ES-I3 (cell line): ENCODE measurements around the gene CASTOR2.
"Not testable (repeated sequence)": the region's sequence is repeated elsewhere in the genome, so short reads cannot be mapped to it uniquely, and the experiment has no call there.

Source experiments
- H3K36me3 ChIP-seq: 2 replicates; pipeline ENCODE4 v1.6.1; 2013; ENCODE audit warnings: mild to moderate bottlenecking, low read length, control low read depth, moderate library complexity; ENCODE audit not compliant: insufficient read depth
- H3K4me1 ChIP-seq: 2 replicates; pipeline ENCODE4 v1.6.1; 2013; ENCODE audit warnings: mild to moderate bottlenecking, control low read depth, low read length; ENCODE audit not compliant: insufficient read depth
- H3K9ac ChIP-seq: 2 replicates; pipeline ENCODE4 v1.6.1; 2013; ENCODE audit warnings: low read depth, mild to moderate bottlenecking, low read length, moderate library complexity
- H3K9me3 ChIP-seq: 2 replicates; pipeline ENCODE4 v1.6.1; 2013; ENCODE audit warnings: mild to moderate bottlenecking, low read length, moderate library complexity; ENCODE audit not compliant: control insufficient read depth, insufficient read depth

The CASTOR2 gene

GRCh38 chr7:74964511-74965119 lies at the start of gene CASTOR2:
CASTOR2 (plus strand) TSS chr7:74964705; CDS start chr7:74964986, 281 bp downstream.
- not testable (repeated sequence) for H3K36me3 ChIP-seq, H3K4me1 ChIP-seq
- H3K9ac ChIP-seq, result peak within 1 kb of the TSS; percentile 15; the same call in 1 of the 2 replicates

GRCh38 chr7:74922321-74922890 lies 42.1 kb upstream of the CASTOR2 start:
- not testable (repeated sequence) for H3K9me3 ChIP-seq, H3K36me3 ChIP-seq, H3K4me1 ChIP-seq, H3K9ac ChIP-seq

More at GRCh38 chr7:74964511-74965119, at the start of gene CASTOR2:
- H3K9me3 ChIP-seq, result not testable (repeated sequence)

GRCh38 chr7:74923644-74924043 lies 40.9 kb upstream of the CASTOR2 start:
- H3K4me1 ChIP-seq, H3K36me3 ChIP-seq, H3K9ac ChIP-seq, H3K9me3 ChIP-seq: not testable (repeated sequence)

GRCh38 chr7:74926968-74927367 lies 37.5 kb upstream of the CASTOR2 start:
- H3K9me3 ChIP-seq, H3K4me1 ChIP-seq, H3K9ac ChIP-seq, H3K36me3 ChIP-seq: not testable (repeated sequence)

- not testable (repeated sequence) for H3K9ac ChIP-seq, H3K4me1 ChIP-seq, H3K36me3 ChIP-seq, H3K9me3 ChIP-seq
Measured at GRCh38 chr7:74931563-74932328, 32.8 kb upstream of the CASTOR2 start.

- not testable (repeated sequence) for H3K9me3 ChIP-seq, H3K4me1 ChIP-seq, H3K36me3 ChIP-seq, H3K9ac ChIP-seq
Measured at GRCh38 chr7:74939429-74939828, 25.1 kb upstream of the CASTOR2 start.

GRCh38 chr7:74941302-74942069 lies 23.0 kb upstream of the CASTOR2 start:
- not testable (repeated sequence) for H3K4me1 ChIP-seq, H3K36me3 ChIP-seq, H3K9me3 ChIP-seq, H3K9ac ChIP-seq

- H3K36me3 ChIP-seq, result not testable (repeated sequence)
Measured at GRCh38 chr7:74943923-74944322, 20.6 kb upstream of the CASTOR2 start.

GRCh38 chr7:74947741-74948140 lies 16.8 kb upstream of the CASTOR2 start:
- not testable (repeated sequence) for H3K9me3 ChIP-seq, H3K36me3 ChIP-seq, H3K4me1 ChIP-seq, H3K9ac ChIP-seq

More at GRCh38 chr7:74943923-74944322, 20.6 kb upstream of the CASTOR2 start:
- H3K9ac ChIP-seq, H3K9me3 ChIP-seq, H3K4me1 ChIP-seq: not testable (repeated sequence)

GRCh38 chr7:74953774-74954173 lies 10.7 kb upstream of the CASTOR2 start:
- not testable (repeated sequence) for H3K9me3 ChIP-seq, H3K4me1 ChIP-seq, H3K9ac ChIP-seq, H3K36me3 ChIP-seq

- not testable (repeated sequence) for H3K9me3 ChIP-seq, H3K36me3 ChIP-seq, H3K9ac ChIP-seq, H3K4me1 ChIP-seq
Measured at GRCh38 chr7:74958328-74958727, 6.2 kb upstream of the CASTOR2 start.

- H3K36me3 ChIP-seq, H3K9me3 ChIP-seq, H3K4me1 ChIP-seq: not testable (repeated sequence)
- peak overlapping the region; percentile 15; the same call in 1 of the 2 replicates for H3K9ac ChIP-seq
Measured at GRCh38 chr7:74963704-74964510, 598 bp upstream of the CASTOR2 start.

GRCh38 chr7:74966208-74966854 lies 1.8 kb downstream of the CASTOR2 start:
- H3K9ac ChIP-seq, H3K36me3 ChIP-seq, H3K9me3 ChIP-seq, H3K4me1 ChIP-seq: not testable (repeated sequence)

- H3K4me1 ChIP-seq, H3K9ac ChIP-seq, H3K9me3 ChIP-seq, H3K36me3 ChIP-seq: not testable (repeated sequence)
Measured at GRCh38 chr7:74966909-74967308, 2.4 kb downstream of the CASTOR2 start.
